ENCODE results near the gene UGGT1.

UGGT1 gene

GRCh38 chr2:128090945-128091725, at the start of gene UGGT1:
TSS of gene UGGT1 (plus strand) at chr2:128091200. CDS start at chr2:128091358, 158 bp downstream.
- in situ Hi-C loops (cut with MboI; ENCODE audit: low sequenced_read_pairs) = no loop called here

- in situ Hi-C loops (cut with MboI; ENCODE audit: low sequenced_read_pairs) = no loop called here
Observed at GRCh38 chr2:128041561-128041960, 49.4 kb upstream of the UGGT1 start.

- in situ Hi-C loops (cut with MboI; ENCODE audit: low sequenced_read_pairs) = no loop called here
Observed at GRCh38 chr2:128043041-128043440, 48.0 kb upstream of the UGGT1 start.

- in situ Hi-C loops (cut with MboI; ENCODE audit: low sequenced_read_pairs) = no loop called here
Observed at GRCh38 chr2:128053331-128053730, 37.7 kb upstream of the UGGT1 start.

GRCh38 chr2:128054104-128054885, 36.7 kb upstream of the UGGT1 start:
- in situ Hi-C loops (cut with MboI; ENCODE audit: low sequenced_read_pairs) = no loop called here

GRCh38 chr2:128057334-128057733, 33.7 kb upstream of the UGGT1 start:
- in situ Hi-C loops (cut with MboI; ENCODE audit: low sequenced_read_pairs) = no loop called here

GRCh38 chr2:128058114-128058513, 32.9 kb upstream of the UGGT1 start:
- in situ Hi-C loops (cut with MboI; ENCODE audit: low sequenced_read_pairs) = no loop called here

DNA sequence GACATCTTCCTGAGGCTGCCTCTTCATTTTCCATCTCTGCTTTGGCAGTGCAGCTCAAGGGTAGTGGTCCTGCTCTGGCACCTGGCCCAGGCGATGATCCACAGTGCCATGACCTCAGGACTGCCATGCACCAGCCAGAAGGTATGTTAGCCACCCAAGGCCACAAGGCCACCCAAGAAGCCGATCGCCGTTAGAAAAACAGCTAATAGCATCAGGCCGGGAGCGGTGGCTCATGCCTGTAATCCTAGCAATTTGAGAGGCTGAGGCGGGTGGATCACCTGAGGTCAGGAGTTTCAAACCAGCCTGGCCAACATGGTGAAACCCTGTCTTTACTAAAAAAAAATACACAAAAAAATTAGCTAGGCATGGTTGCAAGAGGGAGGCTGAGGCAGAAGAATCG, 28.4 kb upstream of the UGGT1 start:
- in situ Hi-C loops (cut with MboI; ENCODE audit: low sequenced_read_pairs) = no loop called here

GRCh38 chr2:128064353-128064752, 26.6 kb upstream of the UGGT1 start:
- in situ Hi-C loops (cut with MboI; ENCODE audit: low sequenced_read_pairs) = no loop called here

- in situ Hi-C loops (cut with MboI; ENCODE audit: low sequenced_read_pairs) = no loop called here
Observed at GRCh38 chr2:128069769-128070168, 21.2 kb upstream of the UGGT1 start.

GRCh38 chr2:128073278-128073677, 17.7 kb upstream of the UGGT1 start:
- in situ Hi-C loops (cut with MboI; ENCODE audit: low sequenced_read_pairs) = no loop called here

- in situ Hi-C loops (cut with MboI; ENCODE audit: low sequenced_read_pairs) = no loop called here
Observed at GRCh38 chr2:128076461-128077106, 14.4 kb upstream of the UGGT1 start.

DNA sequence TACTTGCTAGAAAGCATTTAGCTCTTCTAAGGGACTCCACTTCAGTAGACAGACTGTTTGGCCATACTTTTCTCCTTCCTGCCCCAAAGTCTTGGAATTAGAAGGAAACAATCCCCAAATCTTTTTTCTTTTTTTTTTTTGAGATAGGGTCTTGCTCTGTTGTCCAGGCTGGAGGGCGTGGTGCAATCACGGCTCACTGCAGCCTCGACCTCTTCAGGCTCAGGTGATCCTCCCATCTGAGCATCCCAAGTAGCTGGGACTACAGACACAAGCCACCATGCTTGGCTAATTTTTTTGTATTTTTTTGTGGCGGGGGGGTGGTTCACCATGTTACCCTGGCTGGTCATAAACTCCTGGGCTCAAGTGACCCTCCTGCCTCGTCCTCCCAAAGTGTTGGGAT, 6.2 kb upstream of the UGGT1 start:
- in situ Hi-C loops (cut with MboI; ENCODE audit: low sequenced_read_pairs) = no loop called here

DNA sequence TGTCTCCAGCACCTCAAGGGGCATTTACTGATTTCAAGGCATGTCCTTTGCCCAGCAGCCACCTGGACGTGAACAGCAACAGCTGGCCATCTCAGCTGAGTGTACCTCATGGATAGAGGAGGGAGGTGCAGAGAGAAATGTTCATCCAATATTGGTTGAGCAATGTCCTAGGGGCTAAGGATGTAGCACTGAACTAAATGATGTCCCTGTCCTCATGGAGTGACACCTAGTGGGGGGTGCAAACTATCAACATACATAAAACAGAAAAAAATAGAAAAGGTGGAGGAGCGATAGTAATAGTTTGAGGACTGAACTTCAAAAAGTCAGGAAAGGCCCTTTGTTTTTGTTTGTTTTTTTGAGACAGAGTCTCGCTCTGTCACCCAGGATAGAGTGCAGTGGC, 4.8 kb upstream of the UGGT1 start:
- in situ Hi-C loops (cut with MboI; ENCODE audit: low sequenced_read_pairs) = no loop called here

GRCh38 chr2:128090575-128090944, 440 bp upstream of the UGGT1 start:
- in situ Hi-C loops (cut with MboI; ENCODE audit: low sequenced_read_pairs) = no loop called here

- in situ Hi-C loops (cut with MboI; ENCODE audit: low sequenced_read_pairs) = no loop called here
Observed at GRCh38 chr2:128091726-128092080, 703 bp downstream of the UGGT1 start.

GRCh38 chr2:128092656-128093055, 1.7 kb downstream of the UGGT1 start:
- in situ Hi-C loops (cut with MboI; ENCODE audit: low sequenced_read_pairs) = no loop called here

DNA sequence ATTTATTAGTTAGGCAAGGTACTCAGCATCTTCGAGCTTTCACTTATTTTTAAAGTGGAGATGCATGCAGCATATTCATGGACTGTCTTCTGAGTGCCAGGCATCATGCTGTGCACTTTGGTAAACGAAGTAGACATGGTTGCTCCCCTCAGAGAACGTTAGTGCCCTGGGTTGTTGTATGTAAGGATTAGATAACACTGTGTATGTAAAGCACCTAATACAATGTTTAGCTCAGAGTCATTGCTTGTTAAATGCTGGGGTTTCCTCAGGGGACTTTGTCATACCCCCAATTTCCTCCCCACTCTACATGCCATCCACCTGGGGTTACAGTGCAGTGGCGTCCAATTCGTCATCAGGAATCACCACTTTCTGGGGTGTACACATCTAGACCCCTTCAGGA, 2.8 kb downstream of the UGGT1 start:
- in situ Hi-C loops (cut with MboI; ENCODE audit: low sequenced_read_pairs) = no loop called here

DNA sequence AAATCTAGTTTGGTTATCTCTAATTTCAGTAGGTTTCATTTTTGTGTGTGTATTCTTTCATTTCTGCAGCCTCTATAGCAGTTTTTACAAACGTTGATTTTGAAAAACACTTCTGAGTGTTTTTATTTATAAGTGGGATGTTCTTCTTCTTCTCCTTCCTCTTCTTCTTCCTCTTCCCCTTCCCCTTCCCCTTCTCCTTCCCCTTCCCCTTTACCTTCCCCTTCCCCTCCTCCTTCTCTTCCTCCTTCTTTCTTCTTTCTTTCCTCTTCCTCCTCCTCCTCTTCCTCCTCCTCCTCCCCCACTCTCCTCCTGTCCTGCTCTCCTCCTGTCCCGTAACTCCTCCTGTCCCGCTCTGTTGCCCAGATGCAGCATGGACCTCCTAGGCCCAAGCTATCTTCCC, 4.2 kb downstream of the UGGT1 start:
- in situ Hi-C loops (cut with MboI; ENCODE audit: low sequenced_read_pairs) = no loop called here

DNA sequence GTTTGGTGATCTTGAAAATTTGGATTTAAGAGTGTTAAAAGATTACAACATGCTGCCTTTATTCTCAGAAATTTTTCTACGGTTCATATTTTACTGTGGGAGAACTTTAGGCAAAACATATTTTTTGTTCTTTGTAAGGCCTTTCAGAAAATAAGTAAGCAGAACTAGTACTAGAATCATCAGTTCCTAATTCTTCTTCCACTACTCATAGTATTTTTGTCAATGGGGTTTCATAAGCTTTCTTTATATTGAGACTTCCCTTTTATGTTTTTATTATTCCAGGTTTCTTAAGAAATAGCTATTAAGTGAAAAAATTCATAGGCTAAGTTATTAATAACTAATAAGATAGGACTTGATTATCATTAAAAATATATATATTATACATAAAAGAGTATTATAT, 12.4 kb downstream of the UGGT1 start:
- in situ Hi-C loops (cut with MboI; ENCODE audit: low sequenced_read_pairs) = no loop called here

DNA sequence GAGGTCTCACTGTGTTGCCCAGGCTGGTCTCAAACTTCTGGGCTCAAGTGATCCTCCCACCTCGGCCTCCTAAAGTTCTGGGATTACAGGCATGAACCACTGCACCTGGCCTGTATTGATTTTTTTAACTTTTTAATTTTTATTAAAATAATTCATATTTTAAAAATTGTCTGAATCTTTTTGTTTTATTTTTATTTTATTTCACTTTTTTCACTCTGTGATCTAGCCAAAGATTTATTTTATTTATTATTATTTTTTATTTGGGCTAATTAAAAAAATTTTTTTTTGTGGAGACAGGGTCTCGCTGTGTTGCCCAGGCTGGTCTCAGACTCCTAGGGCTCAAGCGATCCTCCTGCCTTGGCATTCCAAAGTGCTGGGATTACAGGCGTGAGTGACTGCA, 14.1 kb downstream of the UGGT1 start:
- in situ Hi-C loops (cut with MboI; ENCODE audit: low sequenced_read_pairs) = no loop called here

DNA sequence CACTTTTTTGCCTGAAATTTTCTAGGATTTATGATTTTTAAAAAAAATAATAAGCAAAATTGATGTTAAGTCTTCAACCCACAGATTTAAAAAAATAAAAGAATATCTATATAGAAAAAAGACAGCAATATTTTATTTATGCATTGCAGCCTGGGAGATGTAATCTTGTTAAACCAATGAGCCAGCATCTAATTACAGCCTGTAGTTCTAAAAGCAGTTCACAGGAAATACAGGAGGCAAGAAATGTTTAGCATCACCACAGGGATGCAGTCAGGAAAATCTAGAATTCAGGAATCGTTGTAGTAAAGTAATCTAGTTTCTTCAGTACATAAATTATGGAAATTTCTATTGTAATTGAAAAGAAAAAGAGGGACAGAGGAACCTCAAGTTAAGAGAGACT, 17.2 kb downstream of the UGGT1 start:
- in situ Hi-C loops (cut with MboI; ENCODE audit: low sequenced_read_pairs) = no loop called here

Measured in HL-60/S4 treated with phorbol 12-myristate 13-acetate at 8.2 ng/mL for 4 days and 3 days (cell line).